H1 (cell line): ENCODE data around the gene TPP1. TPM values are rescaled to one million over a fixed set of nuclear protein-coding genes. Genes with fewer than 3 reads are reported as not detected.

Experiments
- CTCF ChIA-PET: fragments of 300-600 bp; sonication (Branson Sonifier 250); formaldehyde crosslinking; loops from one replicate; lab custom pipeline; 2021; ENCODE audit not compliant: partially characterized antibody; lab: Charles Lee
- POLR2A ChIA-PET: fragments of 300-600 bp; sonication (Branson Sonifier 250); formaldehyde crosslinking; loops from one replicate; lab custom pipeline; 2021; ENCODE audit warnings: inconsistent platforms; ENCODE audit not compliant: partially characterized antibody; lab: Charles Lee
- DNase-seq, 2 experiments: peaks; one replicate each; pipeline versions ENCODE4 v3.0.0 to v3.0.0-alpha.2; 2010 to 2022; ENCODE audit warnings: low spot score in 2 of 2, low read depth in 1 of 2, mixed read lengths in 1 of 2
- FAIRE-seq: peaks from 2 replicates; lab custom pipeline; 2011; peaks lifted over from hg19 to GRCh38; lab: Jason Lieb, UNC
- H2AFZ ChIP-seq: 2 replicates; pipeline ENCODE4 v1.8.1; 2012; ENCODE audit warnings: low read length, inconsistent platforms
- H2AK5ac ChIP-seq: 2 replicates; pipeline ENCODE4 v1.6.1; 2013; ENCODE audit warnings: low read depth, low read length
- H2BK120ac ChIP-seq: replicated peaks from 2 replicates; pipeline ENCODE3; 2013; ENCODE audit warnings: low read depth, low read length, inconsistent platforms
- H2BK12ac ChIP-seq: 2 replicates; pipeline ENCODE4 v1.6.1; 2013; ENCODE audit warnings: low read depth, low read length
- H2BK15ac ChIP-seq: 2 replicates; pipeline ENCODE4 v1.6.1; 2013; ENCODE audit warnings: low read length
- H2BK20ac ChIP-seq: 2 replicates; pipeline ENCODE4 v1.6.1; 2013; ENCODE audit warnings: low read length
- H2BK5ac ChIP-seq: 2 replicates; pipeline ENCODE4 v1.6.1; 2013; ENCODE audit warnings: low read depth, low read length
- H3K14ac ChIP-seq: 2 replicates; pipeline ENCODE4 v1.6.1; 2013; ENCODE audit warnings: inconsistent platforms; ENCODE audit not compliant: insufficient read length
- H3K18ac ChIP-seq: 2 replicates; pipeline ENCODE4 v1.6.1; 2013; ENCODE audit warnings: low read length; ENCODE audit errors: extremely low read depth
- H3K23ac ChIP-seq: 2 replicates; pipeline ENCODE4 v1.6.1; 2013; ENCODE audit warnings: inconsistent platforms; ENCODE audit not compliant: insufficient read length
- H3K23me2 ChIP-seq: 2 replicates; pipeline ENCODE4 v1.6.1; 2013; ENCODE audit warnings: low read depth, low read length
- H3K27ac ChIP-seq: 2 replicates; pipeline ENCODE4 v1.6.1; 2011; ENCODE audit warnings: low read depth, low read length, inconsistent platforms
- H3K27me3 ChIP-seq, 4 experiments: replicated peaks in 1 of 4; 1 replicate in 1 of 4; 2 replicates in 3 of 4; pipeline versions ENCODE4 v1.6.1 to v1.8.1; 2011 to 2013; ENCODE audit warnings: low read length in 3 of 4, mild to moderate bottlenecking in 3 of 4, inconsistent platforms in 2 of 4, mixed read lengths in 2 of 4, moderate library complexity in 1 of 4; ENCODE audit not compliant: control insufficient read depth in 3 of 4, insufficient read depth in 3 of 4; ENCODE audit errors: extremely low read depth in 1 of 4
- H3K36me3 ChIP-seq, 4 experiments: 2 replicates each; pipeline versions ENCODE4 v1.6.1 to v1.8.1; 2011 to 2013; ENCODE audit warnings: mild to moderate bottlenecking in 4 of 4, low read length in 3 of 4, moderate library complexity in 2 of 4, control low read depth in 1 of 4, inconsistent platforms in 1 of 4; ENCODE audit not compliant: insufficient read depth in 4 of 4, control insufficient read depth in 2 of 4
- H3K4ac ChIP-seq: replicated peaks from 2 replicates; pipeline ENCODE3; 2013; ENCODE audit warnings: low read length, low read depth, mixed read lengths, inconsistent platforms; ENCODE audit not compliant: insufficient read length
- H3K4me1 ChIP-seq, 4 experiments: replicated peaks in 1 of 4; 1 replicate in 1 of 4; 2 replicates in 3 of 4; pipeline versions ENCODE4 v1.6.1 to v1.8.1; 2011 to 2013; ENCODE audit warnings: low read length in 3 of 4, inconsistent platforms in 2 of 4, mixed read lengths in 1 of 4; ENCODE audit not compliant: insufficient read depth in 4 of 4, control insufficient read depth in 3 of 4
- H3K4me2 ChIP-seq, 2 experiments: 2 replicates each; pipeline versions ENCODE4 v1.6.1 to v1.8.1; 2011 to 2013; ENCODE audit warnings: low read depth in 2 of 2, low read length in 2 of 2, control low read depth in 1 of 2, inconsistent platforms in 1 of 2, mild to moderate bottlenecking in 1 of 2; ENCODE audit not compliant: insufficient read depth in 1 of 2
- H3K4me3 ChIP-seq, 4 experiments: fragments of 200-600, 300-600 bp in 1 of 4; sonication (generic), shearing (Covaris generic), sonication (Bioruptor Twin) in 1 of 4; 2 replicates each; pipeline versions ENCODE4 v1.5.1 to v1.8.1; 2011 to 2016; ENCODE audit warnings: low read length in 4 of 4, low read depth in 3 of 4, control low read depth in 2 of 4, inconsistent platforms in 2 of 4, mild to moderate bottlenecking in 2 of 4, mixed read lengths in 1 of 4, moderate library complexity in 1 of 4; ENCODE audit not compliant: insufficient read depth in 2 of 4; ENCODE audit errors: extremely low read depth in 1 of 4
- H3K56ac ChIP-seq: replicated peaks from 2 replicates; pipeline ENCODE3; 2013; ENCODE audit warnings: low read depth, mild to moderate bottlenecking, mixed read lengths, low read length, inconsistent platforms; ENCODE audit not compliant: insufficient read length
- H3K79me1 ChIP-seq: 2 replicates; pipeline ENCODE4 v1.6.1; 2013; ENCODE audit warnings: low read depth, low read length, control low read depth
- H3K79me2 ChIP-seq, 2 experiments: 2 replicates each; pipeline versions ENCODE4 v1.6.1 to v1.8.1; 2012 to 2013; ENCODE audit warnings: low read length in 2 of 2, mild to moderate bottlenecking in 2 of 2, inconsistent platforms in 1 of 2; ENCODE audit not compliant: insufficient read depth in 2 of 2, control insufficient read depth in 1 of 2
- H3K9ac ChIP-seq, 4 experiments: replicated peaks in 1 of 4; 1 replicate in 1 of 4; 2 replicates in 3 of 4; pipeline versions ENCODE4 v1.6.1 to v1.8.1; 2011 to 2013; ENCODE audit warnings: low read depth in 3 of 4, low read length in 3 of 4, control low read depth in 2 of 4, mild to moderate bottlenecking in 2 of 4, moderate library complexity in 2 of 4, inconsistent platforms in 1 of 4; ENCODE audit errors: extremely low read depth in 1 of 4
- H3K9me3 ChIP-seq, 2 experiments: 2 replicates each; pipeline versions ENCODE4 v1.6.1 to v1.8.1; 2012 to 2013; ENCODE audit warnings: mild to moderate bottlenecking in 2 of 2, moderate library complexity in 2 of 2, control low read depth in 1 of 2, inconsistent platforms in 1 of 2, low read depth in 1 of 2, low read length in 1 of 2, mixed read lengths in 1 of 2; ENCODE audit not compliant: insufficient read depth in 2 of 2
- H4K20me1 ChIP-seq, 2 experiments: replicated peaks in 1 of 2; 2 replicates each; pipeline versions ENCODE3 to v1.8.1; 2011 to 2013; ENCODE audit warnings: inconsistent platforms in 2 of 2, low read length in 2 of 2, mild to moderate bottlenecking in 1 of 2; ENCODE audit not compliant: insufficient read depth in 2 of 2, control insufficient read depth in 1 of 2
- H4K5ac ChIP-seq: 2 replicates; pipeline ENCODE4 v1.6.1; 2013; ENCODE audit warnings: low read length, low read depth, mixed read lengths, inconsistent platforms; ENCODE audit not compliant: insufficient read length
- H4K8ac ChIP-seq: 2 replicates; pipeline ENCODE4 v1.8.0; 2013; ENCODE audit warnings: mild to moderate bottlenecking, moderate library complexity, low read length, inconsistent platforms; ENCODE audit not compliant: insufficient read depth; ENCODE audit errors: extremely low read depth
- H4K91ac ChIP-seq: replicated peaks from 2 replicates; pipeline ENCODE3; 2013; ENCODE audit warnings: low read length, mixed read lengths, inconsistent platforms; ENCODE audit not compliant: insufficient read length
- EGR1 ChIP-seq: IDR thresholded peaks from 2 replicates; pipeline ENCODE4 v1.6.1; 2011; ENCODE audit warnings: low read depth, low read length, borderline replicate concordance
- EP300 ChIP-seq, 2 experiments: IDR thresholded peaks; 1 replicate in 1 of 2; 2 replicates in 1 of 2; pipeline ENCODE4 v1.6.1; 2011 to 2012; ENCODE audit warnings: low read depth in 2 of 2, low read length in 2 of 2, mild to moderate bottlenecking in 2 of 2, borderline replicate concordance in 1 of 2, inconsistent platforms in 1 of 2, moderate library complexity in 1 of 2
- RXRA ChIP-seq: IDR thresholded peaks from 2 replicates; pipeline ENCODE4 v1.6.1; 2011; ENCODE audit warnings: low read depth, mild to moderate bottlenecking, low read length, moderate library complexity; ENCODE audit not compliant: insufficient read depth
- SP4 ChIP-seq: IDR thresholded peaks from 2 replicates; pipeline ENCODE4 v1.6.1; 2012; ENCODE audit warnings: low read length, inconsistent platforms
- WGBS, 2 experiments: shearing (Covaris generic) in 1 of 2; methylation state at CpG; one replicate each; pipeline versions ENCODE4 v1.1.6 to v1.1.7; 2013 to 2015; ENCODE audit warnings: low lambda C conversion rate in 2 of 2, mixed read lengths in 2 of 2, inconsistent platforms in 1 of 2, low coverage in 1 of 2, missing lambda C conversion rate in 1 of 2; ENCODE audit not compliant: insufficient replicate concordance in 2 of 2, insufficient coverage in 1 of 2, insufficient read length in 1 of 2; ENCODE audit errors: extremely low coverage in 1 of 2, missing lambda C conversion rate in 1 of 2; 5-methylcytosine and 5-hydroxymethylcytosine counted together
- polyA plus RNA-seq, 7 experiments: library from polyadenylated mRNA; depleted of rRNA in 3 of 7; stranded (reverse) in 5 of 7; unstranded in 2 of 7; fragments of >200 nt in 5 of 7; fragments of 200-250 nt in 2 of 7; gene quantifications; 1 replicate in 5 of 7; 2 replicates in 1 of 7; 4 replicates in 1 of 7; pipeline versions ENCODE4 v1.2.1 to v1.2.3, GENCODE V29; 2011 to 2013; ENCODE audit warnings: missing spikeins in 2 of 7, mixed read lengths in 2 of 7
- total RNA-seq: library from RNA; stranded (reverse); fragmentation: NEBNext Ultra II Directional; extraction: Animal tissue kit (Norgen Biotek cat#: 25700); gene quantifications from 2 replicates; pipeline ENCODE4 v1.2.1, GENCODE V29; 2021

Gene TPP1
- total and polyA plus RNA-seq, 2 of the 8 experiments (the other 6 are each of a cell fraction or from before 2014, with no cell fraction given) = 36.1 to 77.5 TPM

- Histone ChIP-seq H3K4me3 (no peak overlapping the region), H3K4me2 (no peak overlapping the region)
- WGBS, 2 experiments = 87% methylated on average over 4 of the region's 4 CpGs; no CpG with 5 or more reads in 1 of the 2 experiments
These were observed 9.3 kb upstream of the TPP1 start for GRCh38 chr11:6628526-6628925.

More at GRCh38 chr11:6628526-6628925, 9.3 kb upstream of the TPP1 start:
- no peak overlapping the region for H3K56ac ChIP-seq
- no peak overlapping the region for H2BK15ac ChIP-seq
- H3K23me2 ChIP-seq = peaks cover 12% of the 10 kb centered on the region
- H2BK120ac ChIP-seq = no peak overlapping the region
- H3K27me3 ChIP-seq = peaks cover 13 to 43% (median 34%) of the 10 kb centered on the region in 4 experiments
- no peak overlapping the region for H3K9ac ChIP-seq
- H3K14ac ChIP-seq = no peak overlapping the region
- no peak overlapping the region for H2BK12ac ChIP-seq
- DNase-seq = no peak
- H2AFZ ChIP-seq = no peak overlapping the region
- H4K5ac ChIP-seq = no peak overlapping the region
- H3K79me2 ChIP-seq = no peaks in the 10 kb centered on the region
- H4K20me1 ChIP-seq = peaks cover 5 to 10% of the 10 kb centered on the region in 2 experiments
- H2AK5ac ChIP-seq = no peak overlapping the region
- ChIA-PET POLR2A (interaction anchor here (1.0 to 1.9 kb wide), 4 partner anchors 10 to 55 kb away, joined by 3 to 9 read pairs (median 4); partner anchors contain the start of genes MRPL17, TAF10 and TPP1), CTCF (interaction anchor here (0.5 to 1.4 kb wide), 4 partner anchors 10 to 126 kb away, joined by 3 to 4 read pairs (median 3); no protein-coding TSS in a partner anchor)
- H2BK20ac ChIP-seq = no peak overlapping the region
- H3K4me1 ChIP-seq = peaks cover 0 to 6% (median 2%) of the 10 kb centered on the region in 4 experiments; a peak in 3 of 7 replicates
- H2BK5ac ChIP-seq = no peak overlapping the region
- no peaks in the 10 kb centered on the region for H3K9me3 ChIP-seq
- no peak overlapping the region for H3K27ac ChIP-seq
- no peak for TF ChIP-seq SP4
- no peak for TF ChIP-seq RXRA
- TF ChIP-seq EP300 (IDR thresholded peaks at IDR 0.05; ENCODE audit: borderline replicate concordance in 1 of 2, low read depth in 2 of 2, low read length in 2 of 2) = no peak
- no peak for TF ChIP-seq EGR1
- H4K91ac ChIP-seq = no peak overlapping the region
- no peaks in the 10 kb centered on the region; the same call in none of the 2 replicates for H3K79me1 ChIP-seq
- no peak overlapping the region for H4K8ac ChIP-seq
- H3K36me3 ChIP-seq = peaks cover 0 to 3% (median 1%) of the 10 kb centered on the region in 4 experiments; a peak in 3 of 8 replicates
- H3K23ac ChIP-seq = no peak overlapping the region
- FAIRE-seq = no peak
- H3K18ac ChIP-seq = no peak overlapping the region
- H3K4ac ChIP-seq = no peak overlapping the region
